Keratinocyte (primary cell): Measurements from ENCODE around the gene CST7. TPM values are rescaled to one million over a fixed set of nuclear protein-coding genes. Genes with fewer than 3 reads are reported as not detected.

Experiments used
- DNase-seq: peaks from one replicate; pipeline ENCODE4 v3.0.0-alpha.2; 2011; ENCODE audit warnings: low read depth, missing footprints, low spot score
- FAIRE-seq: peaks from 2 replicates; lab custom pipeline; 2011; peaks lifted over from hg19 to GRCh38; lab: Jason Lieb, UNC
- H2AFZ ChIP-seq: 2 replicates; pipeline ENCODE4 v1.6.0; 2012; ENCODE audit warnings: low read length, control low read depth, inconsistent platforms; ENCODE audit not compliant: control insufficient read depth
- H3K27ac ChIP-seq: 2 replicates; pipeline ENCODE4 v1.5.1; 2011; ENCODE audit warnings: low read length; ENCODE audit not compliant: control insufficient read depth, insufficient read depth
- H3K27me3 ChIP-seq: 3 replicates; pipeline ENCODE4 v1.6.0; 2011; ENCODE audit warnings: low read length; ENCODE audit not compliant: control insufficient read depth, insufficient read depth; ENCODE audit errors: extremely low read depth
- H3K36me3 ChIP-seq, 2 experiments: 2 replicates in 1 of 2; 3 replicates in 1 of 2; pipeline ENCODE4 v1.5.1; 2011; ENCODE audit warnings: low read length in 2 of 2, mild to moderate bottlenecking in 1 of 2; ENCODE audit not compliant: control insufficient read depth in 2 of 2, insufficient read depth in 2 of 2; ENCODE audit errors: extremely low read depth in 1 of 2
- H3K4me1 ChIP-seq: 3 replicates; pipeline ENCODE4 v1.5.1; 2011; ENCODE audit warnings: low read length; ENCODE audit not compliant: control insufficient read depth, insufficient read depth; ENCODE audit errors: extremely low read depth
- H3K4me2 ChIP-seq: 3 replicates; pipeline ENCODE4 v1.6.0; 2011; ENCODE audit warnings: low read depth, low read length; ENCODE audit not compliant: control insufficient read depth, insufficient read depth; ENCODE audit errors: extremely low read depth
- H3K4me3 ChIP-seq, 3 experiments: fragments of 200-600 bp in 1 of 3; sonication (generic) in 1 of 3; 2 replicates in 2 of 3; 3 replicates in 1 of 3; pipeline ENCODE4 v1.5.1; 2011 to 2016; ENCODE audit warnings: low read length in 3 of 3, mild to moderate bottlenecking in 3 of 3, control low read depth in 2 of 3, inconsistent platforms in 1 of 3, low read depth in 1 of 3, mixed read lengths in 1 of 3, mixed run types in 1 of 3, moderate library complexity in 1 of 3; ENCODE audit not compliant: control insufficient read depth in 2 of 3, insufficient read depth in 2 of 3; ENCODE audit errors: extremely low read depth in 1 of 3
- H3K79me2 ChIP-seq: 2 replicates; pipeline ENCODE4 v1.6.0; 2012; ENCODE audit warnings: low read length; ENCODE audit not compliant: control insufficient read depth, insufficient read depth
- H3K9ac ChIP-seq: 3 replicates; pipeline ENCODE4 v1.6.0; 2011; ENCODE audit warnings: low read length; ENCODE audit not compliant: control insufficient read depth, insufficient read depth; ENCODE audit errors: extremely low read depth
- H3K9me1 ChIP-seq: 3 replicates; pipeline ENCODE4 v1.6.0; 2011; ENCODE audit warnings: low read length; ENCODE audit not compliant: control insufficient read depth, insufficient read depth; ENCODE audit errors: extremely low read depth
- H3K9me3 ChIP-seq: 2 replicates; pipeline ENCODE4 v1.5.1; 2012; ENCODE audit warnings: low read depth, low read length; ENCODE audit not compliant: control insufficient read depth
- H4K20me1 ChIP-seq: 3 replicates; pipeline ENCODE4 v1.6.0; 2011; ENCODE audit warnings: low read length; ENCODE audit not compliant: control insufficient read depth, insufficient read depth; ENCODE audit errors: extremely low read depth
- CTCF ChIP-seq, 3 experiments: IDR thresholded peaks in 1 of 3; conservative IDR thresholded peaks in 1 of 3; optimal IDR thresholded peaks in 1 of 3; 2 replicates in 2 of 3; 3 replicates in 1 of 3; pipeline versions ENCODE3 to v1.5.1; 2011; ENCODE audit warnings: low read length in 3 of 3, mild to moderate bottlenecking in 3 of 3, moderate library complexity in 2 of 3, control low read depth in 1 of 3, inconsistent platforms in 1 of 3; ENCODE audit not compliant: insufficient read depth in 2 of 3; ENCODE audit errors: extremely low read depth in 1 of 3
- EZH2 ChIP-seq: IDR thresholded peaks from one replicate; pipeline ENCODE4 v1.6.1; 2012; ENCODE audit warnings: inconsistent platforms, mild to moderate bottlenecking, low read length, moderate library complexity
- dilution Hi-C: fragments of 300-500 bp; cut with MboI; formaldehyde crosslinking; loops from one replicate; pipeline ENCODE4 v1.7.0; 2020; ENCODE audit warnings: low sequenced_read_pairs; ENCODE audit not compliant: extremely low pct_ligation_motif_present
- polyA plus RNA-seq, 5 experiments: library from polyadenylated mRNA; depleted of rRNA in 3 of 5; stranded (reverse) in 3 of 5; stranded (forward) in 1 of 5; unstranded in 1 of 5; fragments of >200 nt; gene quantifications; 1 replicate in 1 of 5; 2 replicates in 3 of 5; 3 replicates in 1 of 5; pipeline versions ENCODE4 v1.2.1 to v1.2.3, GENCODE V29; 2011 to 2012; ENCODE audit warnings: missing spikeins in 2 of 5, low read depth in 1 of 5, low replicate concordance in 1 of 5

The CST7 gene
- polyA plus RNA-seq, 1 donor (not counting 4 experiments of a cell fraction or from before 2014, with no cell fraction given) = not detected

GRCh38 chr20:24954566-24954965 is 5.5 kb downstream of the CST7 start:
- Histone ChIP-seq H2AFZ (no peak overlapping the region), H3K9me3 (no peaks in the 10 kb centered on the region), H3K4me3 (no peak overlapping the region), H3K27me3 (no peaks in the 10 kb centered on the region), H3K9ac (no peak overlapping the region), H3K4me2 (no peak overlapping the region), H3K79me2 (no peaks in the 10 kb centered on the region), H3K27ac (no peak overlapping the region), H4K20me1 (no peaks in the 10 kb centered on the region), H3K36me3 (peaks cover 0 to 14% of the 10 kb centered on the region in 2 experiments), H3K4me1 (no peaks in the 10 kb centered on the region), H3K9me1 (no peaks in the 10 kb centered on the region)
- FAIRE-seq (no peak), DNase-seq (no peak)
- TF ChIP-seq EZH2 (no peak), CTCF (optimal IDR thresholded peaks at IDR 0.05 in 1 of 3, IDR thresholded peaks at IDR 0.05 in 1 of 3, conservative IDR thresholded peaks at IDR 0.05 in 1 of 3; ENCODE audit: extremely low read depth in 1 of 3, insufficient read depth in 2 of 3, low read length in 3 of 3) (no peak)
- dilution Hi-C loops = no loop called here

GRCh38 chr20:24955045-24955444 is 6.0 kb downstream of the CST7 start:
- no peak for TF ChIP-seq EZH2
- no peak for TF ChIP-seq CTCF (optimal IDR thresholded peaks at IDR 0.05 in 1 of 3, IDR thresholded peaks at IDR 0.05 in 1 of 3, conservative IDR thresholded peaks at IDR 0.05 in 1 of 3; ENCODE audit: extremely low read depth in 1 of 3, insufficient read depth in 2 of 3, low read length in 3 of 3)
- H3K9ac ChIP-seq = no peak overlapping the region
- DNase-seq (no peak), FAIRE-seq (no peak)
- no peaks in the 10 kb centered on the region for H3K9me3 ChIP-seq
- no peaks in the 10 kb centered on the region for H3K9me1 ChIP-seq
- H3K27me3 ChIP-seq = no peaks in the 10 kb centered on the region
- no peak overlapping the region for H3K4me2 ChIP-seq
- H2AFZ ChIP-seq = no peak overlapping the region
- no peaks in the 10 kb centered on the region for H4K20me1 ChIP-seq
- peaks cover 0 to 14% of the 10 kb centered on the region in 2 experiments for H3K36me3 ChIP-seq
- no peaks in the 10 kb centered on the region for H3K4me1 ChIP-seq
- dilution Hi-C loops = no loop called here
- no peaks in the 10 kb centered on the region for H3K79me2 ChIP-seq
- H3K4me3 ChIP-seq = no peak overlapping the region
- H3K27ac ChIP-seq = no peak overlapping the region
